ENCODE data around the gene FSTL4.

DNA sequence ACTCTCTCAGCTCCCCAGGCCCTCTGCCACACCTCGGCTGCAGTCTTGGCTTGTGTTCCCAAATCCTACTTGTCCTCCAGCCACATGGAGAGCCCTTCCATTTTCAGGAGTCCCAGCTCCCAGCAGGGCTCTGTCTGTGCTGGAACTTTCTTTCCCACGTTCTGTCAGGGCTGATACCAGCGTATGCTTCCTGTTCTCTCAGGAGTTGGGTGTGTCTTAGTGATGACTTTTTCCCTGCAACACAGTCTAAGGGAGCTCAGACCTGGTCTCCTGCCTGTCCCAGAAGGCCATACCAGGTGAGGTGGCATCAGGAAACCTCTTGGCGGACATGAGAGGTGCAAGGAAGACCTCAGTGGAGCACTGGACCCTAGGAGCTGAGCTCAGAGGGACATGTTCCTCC lies 334.0 kb downstream of the FSTL4 start:
- TF ChIP-seq, protein P1, sequence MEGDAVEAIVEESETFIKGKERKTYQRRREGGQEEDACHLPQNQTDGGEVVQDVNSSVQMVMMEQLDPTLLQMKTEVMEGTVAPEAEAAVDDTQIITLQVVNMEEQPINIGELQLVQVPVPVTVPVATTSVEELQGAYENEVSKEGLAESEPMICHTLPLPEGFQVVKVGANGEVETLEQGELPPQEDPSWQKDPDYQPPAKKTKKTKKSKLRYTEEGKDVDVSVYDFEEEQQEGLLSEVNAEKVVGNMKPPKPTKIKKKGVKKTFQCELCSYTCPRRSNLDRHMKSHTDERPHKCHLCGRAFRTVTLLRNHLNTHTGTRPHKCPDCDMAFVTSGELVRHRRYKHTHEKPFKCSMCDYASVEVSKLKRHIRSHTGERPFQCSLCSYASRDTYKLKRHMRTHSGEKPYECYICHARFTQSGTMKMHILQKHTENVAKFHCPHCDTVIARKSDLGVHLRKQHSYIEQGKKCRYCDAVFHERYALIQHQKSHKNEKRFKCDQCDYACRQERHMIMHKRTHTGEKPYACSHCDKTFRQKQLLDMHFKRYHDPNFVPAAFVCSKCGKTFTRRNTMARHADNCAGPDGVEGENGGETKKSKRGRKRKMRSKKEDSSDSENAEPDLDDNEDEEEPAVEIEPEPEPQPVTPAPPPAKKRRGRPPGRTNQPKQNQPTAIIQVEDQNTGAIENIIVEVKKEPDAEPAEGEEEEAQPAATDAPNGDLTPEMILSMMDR (conservative IDR thresholded peaks at IDR 0.05), result no peak
- no peak for TF ChIP-seq EZH2 (IDR thresholded peaks at IDR 0.05; ENCODE audit: low read depth)
